Ovary (tissue), 3 donors: ENCODE measurements around the gene JAM3.

Source experiments
- EP300 ChIP-seq: sonication (generic); formaldehyde crosslinking; IDR thresholded peaks from one replicate; pipeline ENCODE4 v1.6.1; 2017; ENCODE audit warnings: antibody characterized with exemption
- POLR2A ChIP-seq: fragments of 450-650 bp; IDR thresholded peaks from one replicate; pipeline ENCODE4 v1.6.1; 2017; ENCODE audit warnings: antibody characterized with exemption, mild to moderate bottlenecking, moderate library complexity
- TF ChIP-seq, protein P1 (sequence below), 3 donors: fragments of 450-650 bp in 2 of 3; fragments of 200-600 bp in 1 of 3; IDR thresholded peaks; one replicate each; pipeline versions ENCODE4 v1.5.1 to v1.8.0; 2016 to 2022; ENCODE audit warnings: antibody characterized with exemption in 3 of 3, mild to moderate bottlenecking in 1 of 3
- donor health status: DM: no; HTN: no; CAD: no.

GRCh38 chr11:134055029-134055428, 13.8 kb upstream of the JAM3 start:
- TF ChIP-seq POLR2A = no peak
- TF ChIP-seq, protein P1, sequence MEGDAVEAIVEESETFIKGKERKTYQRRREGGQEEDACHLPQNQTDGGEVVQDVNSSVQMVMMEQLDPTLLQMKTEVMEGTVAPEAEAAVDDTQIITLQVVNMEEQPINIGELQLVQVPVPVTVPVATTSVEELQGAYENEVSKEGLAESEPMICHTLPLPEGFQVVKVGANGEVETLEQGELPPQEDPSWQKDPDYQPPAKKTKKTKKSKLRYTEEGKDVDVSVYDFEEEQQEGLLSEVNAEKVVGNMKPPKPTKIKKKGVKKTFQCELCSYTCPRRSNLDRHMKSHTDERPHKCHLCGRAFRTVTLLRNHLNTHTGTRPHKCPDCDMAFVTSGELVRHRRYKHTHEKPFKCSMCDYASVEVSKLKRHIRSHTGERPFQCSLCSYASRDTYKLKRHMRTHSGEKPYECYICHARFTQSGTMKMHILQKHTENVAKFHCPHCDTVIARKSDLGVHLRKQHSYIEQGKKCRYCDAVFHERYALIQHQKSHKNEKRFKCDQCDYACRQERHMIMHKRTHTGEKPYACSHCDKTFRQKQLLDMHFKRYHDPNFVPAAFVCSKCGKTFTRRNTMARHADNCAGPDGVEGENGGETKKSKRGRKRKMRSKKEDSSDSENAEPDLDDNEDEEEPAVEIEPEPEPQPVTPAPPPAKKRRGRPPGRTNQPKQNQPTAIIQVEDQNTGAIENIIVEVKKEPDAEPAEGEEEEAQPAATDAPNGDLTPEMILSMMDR (IDR thresholded peaks at IDR 0.05) = no peak
- no peak for TF ChIP-seq EP300
